GM23338 (cell line): ENCODE data around the gene COX14. TPM values are rescaled to one million over a fixed set of nuclear protein-coding genes. Genes with fewer than 3 reads are reported as not detected.

Experiments used
- ATAC-seq: fragments of 200-7000 bp; cut with Tn5 transposase; 3 replicates; pipeline ENCODE4 v1.9.1; 2020
- DNase-seq: peaks from one replicate; pipeline ENCODE4 v3.0.0-alpha.2; 2015; ENCODE audit warnings: low spot score
- H2AFZ ChIP-seq: fragments of 200-600 bp; sonication (generic); 2 replicates; pipeline ENCODE4 v1.8.0; 2016; ENCODE audit warnings: antibody characterized with exemption, mild to moderate bottlenecking, moderate library complexity
- H3F3A ChIP-seq: fragments of 200-600 bp; sonication (generic); replicated peaks from 2 replicates; pipeline ENCODE4 v1.8.0; 2017; ENCODE audit warnings: antibody characterized with exemption, mixed run types, low read depth
- H3K27ac ChIP-seq: fragments of 200-600 bp; sonication (generic); 2 replicates; pipeline ENCODE4 v1.6.1; 2016; ENCODE audit warnings: low read depth
- H3K27me3 ChIP-seq: fragments of 200-600 bp; sonication (generic); 2 replicates; pipeline ENCODE4 v1.8.0; 2016; ENCODE audit warnings: mild to moderate bottlenecking, mixed run types, moderate library complexity; ENCODE audit not compliant: insufficient read depth
- H3K36me3 ChIP-seq: fragments of 200-600 bp; sonication (generic); 2 replicates; pipeline ENCODE4 v1.8.0; 2016; ENCODE audit warnings: mild to moderate bottlenecking; ENCODE audit not compliant: insufficient read depth
- H3K4me1 ChIP-seq: fragments of 200-600 bp; sonication (generic); 2 replicates; pipeline ENCODE4 v1.8.0; 2016; ENCODE audit warnings: mild to moderate bottlenecking, moderate library complexity; ENCODE audit not compliant: insufficient read depth
- H3K4me2 ChIP-seq: fragments of 200-600 bp; sonication (generic); 2 replicates; pipeline ENCODE4 v1.7.1; 2017; ENCODE audit warnings: mixed run types
- H3K4me3 ChIP-seq: fragments of 200-600 bp; sonication (generic); 2 replicates; pipeline ENCODE4 v1.6.1; 2016; ENCODE audit warnings: mixed run types
- H3K79me2 ChIP-seq: fragments of 200-600 bp; sonication (generic); replicated peaks from 2 replicates; pipeline ENCODE4 v1.8.0; 2017; ENCODE audit warnings: mild to moderate bottlenecking; ENCODE audit not compliant: insufficient read depth
- H3K9me2 ChIP-seq: fragments of 200-600 bp; sonication (generic); 2 replicates; pipeline ENCODE4 v1.8.0; 2017; ENCODE audit not compliant: insufficient read depth
- H4K20me1 ChIP-seq: fragments of 200-600 bp; sonication (generic); replicated peaks from 2 replicates; pipeline ENCODE4 v1.8.0; 2017; ENCODE audit warnings: mild to moderate bottlenecking; ENCODE audit not compliant: insufficient read depth
- H3K27ac Mint-ChIP-seq: 2 replicates; pipeline ENCODE4 v1.8.0; 2020; ENCODE audit warnings: inconsistent platforms, mild to moderate bottlenecking, moderate library complexity, mixed read lengths
- H3K27me3 Mint-ChIP-seq: 3 replicates; pipeline ENCODE4 v1.8.0; 2022; ENCODE audit warnings: low read depth, mild to moderate bottlenecking, moderate library complexity, mixed read lengths, inconsistent platforms; ENCODE audit not compliant: insufficient read depth, poor library complexity
- H3K36me3 Mint-ChIP-seq: 3 replicates; pipeline ENCODE4 v1.8.0; 2021; ENCODE audit warnings: low read depth, mild to moderate bottlenecking, inconsistent platforms, moderate library complexity, mixed read lengths
- H3K4me1 Mint-ChIP-seq: 3 replicates; pipeline ENCODE4 v1.8.0; 2020; ENCODE audit warnings: mild to moderate bottlenecking, inconsistent platforms, mixed read lengths
- H3K4me3 Mint-ChIP-seq: 3 replicates; pipeline ENCODE4 v1.8.0; 2021; ENCODE audit warnings: moderate library complexity, mild to moderate bottlenecking, inconsistent platforms, mixed read lengths
- H3K9me3 Mint-ChIP-seq: 3 replicates; pipeline ENCODE4 v1.8.0; 2020; ENCODE audit warnings: moderate library complexity, mild to moderate bottlenecking, inconsistent platforms, mixed read lengths
- CREB1 ChIP-seq: fragments of 250-450 bp; sonication (Bioruptor Pico); IDR thresholded peaks from 2 replicates; pipeline ENCODE4 v1.5.0; 2020; ENCODE audit warnings: low read depth, mild to moderate bottlenecking, moderate library complexity
- ETS1 ChIP-seq: IDR thresholded peaks from 2 replicates; pipeline ENCODE4 v1.6.1; 2016; ENCODE audit warnings: antibody characterized with exemption
- EZH2 ChIP-seq: fragments of 200-600 bp; sonication (generic); IDR thresholded peaks from one replicate; pipeline ENCODE4 v1.8.0; 2017; ENCODE audit warnings: antibody characterized with exemption, mild to moderate bottlenecking, low read depth; ENCODE audit not compliant: unreplicated experiment
- EZH2phosphoT487 ChIP-seq: fragments of 200-600 bp; sonication (generic); IDR thresholded peaks from one replicate; pipeline ENCODE4 v1.8.1; 2018; ENCODE audit warnings: antibody characterized with exemption; ENCODE audit not compliant: unreplicated experiment
- JUNB ChIP-seq: IDR thresholded peaks from one replicate; pipeline ENCODE4 v1.6.1; 2016; ENCODE audit warnings: antibody characterized with exemption; ENCODE audit not compliant: unreplicated experiment
- NANOG ChIP-seq: IDR thresholded peaks from 2 replicates; pipeline ENCODE4 v1.6.1; 2016; ENCODE audit warnings: antibody characterized with exemption, borderline replicate concordance
- POLR2AphosphoS5 ChIP-seq: IDR thresholded peaks from 2 replicates; pipeline ENCODE4 v1.6.1; 2016; ENCODE audit warnings: antibody characterized with exemption, low read depth
- REST ChIP-seq: IDR thresholded peaks from one replicate; pipeline ENCODE4 v1.6.1; 2018; ENCODE audit warnings: antibody characterized with exemption; ENCODE audit not compliant: unreplicated experiment
- STAT1 ChIP-seq: IDR thresholded peaks from one replicate; pipeline ENCODE4 v1.6.1; 2016; ENCODE audit warnings: antibody characterized with exemption; ENCODE audit not compliant: unreplicated experiment
- ZNF114 ChIP-seq: fragments of 250-450 bp; sonication (Bioruptor Pico); IDR thresholded peaks from 2 replicates; pipeline ENCODE4 v1.5.0; 2020; ENCODE audit warnings: mild to moderate bottlenecking, moderate library complexity
- ZNF331 ChIP-seq: fragments of 250-450 bp; sonication (Bioruptor Pico); IDR thresholded peaks from 2 replicates; pipeline ENCODE4 v1.5.0; 2020; ENCODE audit warnings: low read depth, mild to moderate bottlenecking, moderate library complexity
- polyA plus RNA-seq: library from polyadenylated mRNA; unstranded; fragments of >200 nt; fragmentation: Nextera tagmentation; extraction: Ambion mirVana; gene quantifications from 2 replicates; pipeline ENCODE4 v1.2.1, GENCODE V29; 2016
- total RNA-seq: library from RNA; depleted of rRNA; stranded (reverse); fragments of >200 nt; shearing (Covaris generic); gene quantifications from 2 replicates; pipeline ENCODE4 v1.2.3, GENCODE V29; 2014
- TF ChIP-seq, protein P1 (sequence below), 2 experiments: fragments of 200-600 bp in 1 of 2; sonication (generic) in 1 of 2; conservative IDR thresholded peaks; 2 replicates each; pipeline versions ENCODE4 v1.5.1 to v1.6.1; 2016 to 2017; ENCODE audit warnings: antibody characterized with exemption in 2 of 2, low read depth in 2 of 2, mild to moderate bottlenecking in 2 of 2, moderate library complexity in 1 of 2

The COX14 gene
- total and polyA plus RNA-seq, 2 experiments from 2014 or later = 43.7 to 73.5 TPM

DNA sequence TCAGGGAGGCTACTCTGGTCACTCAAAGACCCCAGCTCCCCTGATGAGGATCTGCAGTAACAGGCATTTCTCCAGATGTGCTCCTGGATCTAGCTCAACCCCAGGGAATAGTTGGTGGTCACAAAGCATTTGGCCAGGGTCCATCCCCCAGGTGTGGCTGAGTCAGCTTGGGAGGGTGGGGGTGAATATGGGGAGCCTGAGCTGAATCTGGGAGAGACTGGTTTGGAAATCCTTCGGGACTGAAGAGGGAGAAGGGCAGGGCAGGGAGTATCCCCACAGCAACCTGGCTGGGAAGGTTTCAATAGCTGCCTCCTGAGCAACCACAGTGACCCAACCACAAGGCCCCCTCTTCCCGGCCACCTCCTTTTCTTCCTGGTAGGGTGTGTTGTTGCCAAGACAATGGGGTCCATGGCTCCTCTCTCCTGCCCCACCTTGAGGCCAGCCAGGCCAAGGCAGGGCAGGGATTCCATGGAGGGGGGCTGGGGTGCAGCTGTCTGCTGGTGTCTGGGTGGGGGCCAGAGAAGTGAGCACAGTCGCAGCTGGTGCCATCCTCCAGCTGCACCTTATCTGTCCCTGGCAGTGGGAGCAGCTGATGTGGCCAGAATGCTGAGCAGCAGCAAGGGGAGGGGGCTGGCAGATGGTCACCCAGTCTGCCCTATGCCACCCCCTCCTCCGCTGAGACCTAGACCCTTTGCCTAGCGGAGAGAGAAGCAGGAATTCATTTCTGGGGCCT lies 49.1 kb upstream of the COX14 start:
- Mint-ChIP-seq H3K36me3 (no peaks in the 10 kb centered on the region; the same call in 2 of the 3 replicates), H3K4me1 (peaks cover 12% of the 10 kb centered on the region; the same call in 2 of the 3 replicates), H3K27ac (no peak overlapping the region), H3K27me3 (peaks cover 23% of the 10 kb centered on the region), H3K4me3 (no peak overlapping the region), H3K9me3 (no peaks in the 10 kb centered on the region)
- H2AFZ ChIP-seq = no peak overlapping the region
- H3F3A ChIP-seq = no peaks in the 10 kb centered on the region
- DNase-seq (no peak), ATAC-seq (peak; percentile 17)
- H3K79me2 ChIP-seq = no peaks in the 10 kb centered on the region
- peaks cover 44% of the 10 kb centered on the region for H3K27me3 ChIP-seq
- no peak overlapping the region for H3K27ac ChIP-seq
- no peak overlapping the region for H3K4me2 ChIP-seq
- H3K9me2 ChIP-seq = no peaks in the 10 kb centered on the region
- no peaks in the 10 kb centered on the region for H3K36me3 ChIP-seq
- no peak overlapping the region for H3K4me3 ChIP-seq
- H3K4me1 ChIP-seq = peaks cover 3% of the 10 kb centered on the region; the same call in 1 of the 2 replicates
- no peaks in the 10 kb centered on the region for H4K20me1 ChIP-seq
- no peak for TF ChIP-seq JUNB
- TF ChIP-seq, protein P1, sequence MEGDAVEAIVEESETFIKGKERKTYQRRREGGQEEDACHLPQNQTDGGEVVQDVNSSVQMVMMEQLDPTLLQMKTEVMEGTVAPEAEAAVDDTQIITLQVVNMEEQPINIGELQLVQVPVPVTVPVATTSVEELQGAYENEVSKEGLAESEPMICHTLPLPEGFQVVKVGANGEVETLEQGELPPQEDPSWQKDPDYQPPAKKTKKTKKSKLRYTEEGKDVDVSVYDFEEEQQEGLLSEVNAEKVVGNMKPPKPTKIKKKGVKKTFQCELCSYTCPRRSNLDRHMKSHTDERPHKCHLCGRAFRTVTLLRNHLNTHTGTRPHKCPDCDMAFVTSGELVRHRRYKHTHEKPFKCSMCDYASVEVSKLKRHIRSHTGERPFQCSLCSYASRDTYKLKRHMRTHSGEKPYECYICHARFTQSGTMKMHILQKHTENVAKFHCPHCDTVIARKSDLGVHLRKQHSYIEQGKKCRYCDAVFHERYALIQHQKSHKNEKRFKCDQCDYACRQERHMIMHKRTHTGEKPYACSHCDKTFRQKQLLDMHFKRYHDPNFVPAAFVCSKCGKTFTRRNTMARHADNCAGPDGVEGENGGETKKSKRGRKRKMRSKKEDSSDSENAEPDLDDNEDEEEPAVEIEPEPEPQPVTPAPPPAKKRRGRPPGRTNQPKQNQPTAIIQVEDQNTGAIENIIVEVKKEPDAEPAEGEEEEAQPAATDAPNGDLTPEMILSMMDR (conservative IDR thresholded peaks at IDR 0.05; ENCODE audit: low read depth in 2 of 2) = peak in 1 of 2 experiments; percentile 14; a peak in 1 of 4 replicates
- TF ChIP-seq ETS1 = no peak

GRCh38 chr12:50065726-50066310 lies 46.2 kb upstream of the COX14 start:
- peaks cover 2% of the 10 kb centered on the region for H3K27me3 Mint-ChIP-seq
- H3K27ac Mint-ChIP-seq = no peak overlapping the region
- Histone ChIP-seq H3K4me3 (no peak overlapping the region), H3K4me1 (peaks cover 3% of the 10 kb centered on the region; the same call in 1 of the 2 replicates), H3K4me2 (no peak overlapping the region), H2AFZ (no peak overlapping the region), H3K27me3 (peaks cover 14% of the 10 kb centered on the region), H3F3A (no peaks in the 10 kb centered on the region), H3K27ac (no peak overlapping the region), H3K9me2 (no peaks in the 10 kb centered on the region), H4K20me1 (no peaks in the 10 kb centered on the region), H3K36me3 (no peaks in the 10 kb centered on the region), H3K79me2 (no peaks in the 10 kb centered on the region)
- H3K4me1 Mint-ChIP-seq = peaks cover 12% of the 10 kb centered on the region
- H3K9me3 Mint-ChIP-seq = no peaks in the 10 kb centered on the region
- no peak overlapping the region for H3K4me3 Mint-ChIP-seq
- ATAC-seq (no peak), DNase-seq (no peak)
- no peaks in the 10 kb centered on the region; the same call in 2 of the 3 replicates for H3K36me3 Mint-ChIP-seq
- TF ChIP-seq NANOG (no peak), STAT1 (no peak), CREB1 (CRISPR knock-in tag) (no peak), EZH2phosphoT487 (no peak), EZH2 (no peak), ZNF114 (CRISPR knock-in tag) (no peak), ETS1 (no peak), POLR2AphosphoS5 (no peak), REST (no peak), ZNF331 (CRISPR knock-in tag) (no peak)
- TF ChIP-seq, protein P1 (conservative IDR thresholded peaks at IDR 0.05; ENCODE audit: low read depth in 2 of 2) = no peak
